ENCODE results near the gene MATN1.

The MATN1 gene

DNA sequence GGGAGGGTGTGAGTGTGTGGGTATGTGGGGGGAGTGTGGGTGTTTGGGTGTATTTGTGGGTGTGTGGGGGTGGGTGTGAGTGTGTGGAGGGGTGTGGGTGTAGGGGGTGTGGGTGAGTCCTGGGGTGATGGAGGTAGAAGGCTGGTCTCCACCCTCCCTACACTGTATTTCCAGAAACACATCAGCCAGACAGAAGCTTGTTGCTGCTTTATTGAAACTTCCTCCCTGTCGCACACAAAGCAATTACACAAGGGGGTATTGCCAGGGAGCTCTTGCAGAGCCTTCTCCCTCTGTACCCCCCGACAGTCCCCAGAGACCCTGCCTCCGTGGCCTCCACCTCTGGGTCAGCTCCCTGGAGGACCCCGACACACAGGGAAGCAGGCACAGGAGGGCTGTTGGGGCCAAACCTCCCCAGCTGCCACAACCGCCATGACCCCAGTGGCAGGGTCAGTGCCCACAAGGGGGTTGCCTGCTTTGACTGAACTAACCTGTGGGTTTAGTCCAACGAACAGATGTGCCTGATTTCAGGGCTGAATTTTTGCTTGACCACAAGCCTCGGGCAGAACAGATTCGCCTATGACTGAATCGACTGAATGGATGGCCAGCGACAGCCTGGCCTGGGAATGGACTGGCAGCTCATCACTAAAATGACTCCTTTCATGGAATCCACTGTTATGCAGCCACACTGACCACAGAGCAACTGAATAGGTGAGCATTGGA lies 9.1 kb upstream of the MATN1 start:
- Histone ChIP-seq H3K36me3 (peaks cover 0 to 2% (median 0%) of the 10 kb centered on the region in 3 donors), H3K4me3 (no peak overlapping the region), H3K4me1 (no peaks in the 10 kb centered on the region), H3K27me3 (peaks cover 0 to 5% of the 10 kb centered on the region in 2 donors), H3K9me3 (no peaks in the 10 kb centered on the region), H3K27ac (no peak overlapping the region)
- intact Hi-C loops (cut with DNase I; ENCODE audit: low total_unique reads) = no loop called here
- no peak for DNase-seq
- TF ChIP-seq CTCF (IDR thresholded peaks at IDR 0.05) = no peak

DNA sequence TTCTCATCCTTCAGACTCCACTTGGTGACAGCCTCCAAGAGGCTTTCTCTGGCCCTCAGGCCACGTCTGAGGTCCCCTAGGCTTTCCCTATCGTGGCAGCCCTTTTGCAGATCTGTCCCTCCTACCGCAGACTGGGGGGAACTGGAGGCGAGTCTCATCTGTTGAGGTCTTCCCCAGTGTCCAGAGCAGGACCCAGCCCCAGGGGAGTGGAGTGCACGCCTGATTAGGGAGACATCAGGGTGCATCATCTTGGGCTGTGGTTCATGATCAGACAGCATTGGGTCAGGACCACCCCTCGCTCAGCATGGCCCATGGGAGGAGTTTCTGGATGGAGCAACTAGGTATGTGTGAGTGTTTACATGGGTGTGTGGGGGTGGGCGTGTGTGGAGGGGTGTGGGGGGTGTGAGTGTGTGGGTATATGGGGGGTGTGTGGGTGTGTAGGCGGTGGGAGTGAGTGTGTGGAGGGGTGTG lies 8.5 kb upstream of the MATN1 start:
- Histone ChIP-seq H3K27ac (no peak overlapping the region), H3K9me3 (no peaks in the 10 kb centered on the region), H3K4me3 (no peak overlapping the region), H3K36me3 (peaks cover 0 to 5% (median 0%) of the 10 kb centered on the region in 3 donors), H3K4me1 (no peaks in the 10 kb centered on the region), H3K27me3 (peaks cover 0 to 5% of the 10 kb centered on the region in 2 donors)
- intact Hi-C loops (cut with DNase I; ENCODE audit: low total_unique reads) = no loop called here
- DNase-seq = no peak
- no peak for TF ChIP-seq CTCF (IDR thresholded peaks at IDR 0.05)

DNA sequence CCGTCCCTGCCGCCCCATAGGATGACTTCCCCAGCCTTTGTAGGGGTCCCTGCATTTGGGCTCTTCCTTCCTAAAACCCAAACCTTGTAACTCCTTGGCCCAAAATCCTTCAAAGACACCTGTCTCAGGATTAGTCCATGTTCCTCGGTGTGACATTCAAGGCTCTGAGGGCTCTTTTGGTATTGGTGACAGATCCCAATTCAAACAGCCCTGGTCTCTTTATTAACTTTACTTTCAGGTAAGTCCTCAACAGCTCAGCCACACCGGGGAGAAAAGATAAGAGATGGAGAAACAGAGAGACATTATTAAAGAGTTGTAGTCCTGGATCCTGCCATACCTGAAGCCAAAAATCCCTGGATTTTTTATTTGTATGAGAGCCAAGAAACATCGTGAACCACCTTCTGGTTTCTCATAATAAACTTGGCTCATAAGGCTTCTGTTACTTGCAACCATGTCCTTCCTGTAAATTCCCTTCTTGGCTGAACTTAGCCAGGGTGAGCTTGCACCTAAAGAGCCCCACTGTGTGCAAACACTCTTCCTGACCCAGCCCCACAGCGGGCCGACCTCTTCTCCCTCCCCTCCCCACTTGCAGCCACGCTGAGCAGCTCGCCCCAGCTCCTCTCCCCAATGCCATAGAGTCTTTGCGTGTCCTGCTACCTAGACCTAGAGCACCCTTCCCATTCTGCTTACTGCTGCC lies 7.9 kb upstream of the MATN1 start:
- peaks cover 0 to 5% of the 10 kb centered on the region in 2 donors for H3K27me3 ChIP-seq
- no peak overlapping the region for H3K4me3 ChIP-seq
- intact Hi-C loops (cut with DNase I; ENCODE audit: low total_unique reads) = no loop called here
- no peaks in the 10 kb centered on the region for H3K4me1 ChIP-seq
- peaks cover 0 to 7% (median 0%) of the 10 kb centered on the region in 3 donors for H3K36me3 ChIP-seq
- no peak for TF ChIP-seq CTCF (IDR thresholded peaks at IDR 0.05)
- no peak overlapping the region for H3K27ac ChIP-seq
- DNase-seq = no peak
- H3K9me3 ChIP-seq = no peaks in the 10 kb centered on the region

DNA sequence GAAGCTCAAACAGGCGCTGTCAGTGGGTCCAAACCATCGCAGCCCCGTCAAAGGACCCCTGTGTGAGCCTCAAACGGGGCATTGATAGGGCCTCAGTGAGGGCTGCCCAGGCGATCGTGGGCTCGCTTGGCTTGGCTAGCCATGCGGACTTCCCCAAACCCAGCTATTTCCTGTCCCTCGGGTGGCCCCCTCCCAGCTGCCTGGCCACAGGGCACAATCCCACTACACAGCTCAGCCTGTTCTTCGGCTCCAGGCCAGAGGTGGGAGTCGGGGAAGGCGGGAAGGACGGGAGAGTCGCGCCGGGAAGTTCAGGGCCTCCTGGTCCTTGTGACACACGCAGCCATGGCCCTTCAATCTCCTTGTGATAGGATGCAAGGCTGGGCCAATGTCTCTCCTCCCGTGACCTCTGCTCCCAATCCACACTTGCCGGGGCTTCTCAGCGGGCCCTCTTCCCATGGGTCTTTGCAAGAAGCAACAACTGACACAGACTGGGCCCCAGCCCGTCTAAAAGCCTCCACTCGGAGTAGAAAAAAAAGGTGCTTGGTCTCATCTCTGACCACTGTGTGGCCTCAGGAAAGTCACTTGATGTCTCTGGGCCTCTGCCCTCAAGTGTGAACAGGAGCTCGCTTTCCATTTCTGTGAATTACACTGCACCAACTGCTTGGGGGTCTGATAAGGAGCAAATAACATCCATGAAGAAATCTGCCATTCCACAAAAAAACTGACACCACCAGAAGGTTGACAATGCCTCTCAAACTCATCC lies 7.1 kb upstream of the MATN1 start:
- TF ChIP-seq CTCF (IDR thresholded peaks at IDR 0.05) = no peak
- Histone ChIP-seq H3K36me3 (peaks cover 0 to 15% (median 4%) of the 10 kb centered on the region in 3 donors), H3K4me3 (no peak overlapping the region), H3K27ac (no peak overlapping the region), H3K27me3 (peaks cover 0 to 5% of the 10 kb centered on the region in 2 donors), H3K4me1 (no peaks in the 10 kb centered on the region), H3K9me3 (no peaks in the 10 kb centered on the region)
- intact Hi-C loops (cut with DNase I; ENCODE audit: low total_unique reads) = no loop called here
- DNase-seq = no peak

DNA sequence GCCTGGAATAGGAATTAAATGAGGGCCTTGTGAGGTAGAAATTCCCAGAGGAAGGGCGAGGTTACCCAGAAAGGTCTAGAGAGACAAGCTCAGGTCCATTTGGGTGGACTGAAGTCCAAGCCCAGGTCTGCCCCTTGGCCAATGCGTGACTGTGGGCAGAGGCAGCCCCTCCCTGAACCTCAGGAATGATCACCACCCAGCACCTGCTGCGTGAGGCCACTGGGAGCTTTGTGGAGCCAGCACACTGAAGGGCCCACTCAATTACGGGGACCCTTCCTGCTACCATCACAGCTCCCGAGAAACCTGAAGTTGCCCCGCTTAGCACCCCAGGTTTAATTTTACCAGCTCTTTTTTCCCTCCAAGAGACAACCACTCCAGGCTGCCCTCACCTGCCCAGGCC lies 6.5 kb upstream of the MATN1 start:
- peaks cover 0 to 21% (median 7%) of the 10 kb centered on the region in 3 donors for H3K36me3 ChIP-seq
- no peaks in the 10 kb centered on the region for H3K9me3 ChIP-seq
- intact Hi-C loops (cut with DNase I; ENCODE audit: low total_unique reads) = no loop called here
- TF ChIP-seq CTCF (IDR thresholded peaks at IDR 0.05) = no peak
- no peak overlapping the region for H3K27ac ChIP-seq
- peaks cover 0 to 5% of the 10 kb centered on the region in 2 donors for H3K27me3 ChIP-seq
- DNase-seq = no peak
- H3K4me3 ChIP-seq = no peak overlapping the region
- no peaks in the 10 kb centered on the region for H3K4me1 ChIP-seq
